GM12874 (cell line): ENCODE measurements around the gene TUBG1.

Source experiments
- TF ChIP-seq, protein P1 (sequence below): IDR thresholded peaks from 2 replicates; pipeline ENCODE4 v1.5.1; 2011; ENCODE audit warnings: low read depth, mild to moderate bottlenecking, control low read depth, low read length, moderate library complexity; ENCODE audit not compliant: insufficient read depth

TUBG1 gene

GRCh38 chr17:42623732-42624596 is 14.5 kb downstream of the TUBG1 start:
- TF ChIP-seq, protein P1, sequence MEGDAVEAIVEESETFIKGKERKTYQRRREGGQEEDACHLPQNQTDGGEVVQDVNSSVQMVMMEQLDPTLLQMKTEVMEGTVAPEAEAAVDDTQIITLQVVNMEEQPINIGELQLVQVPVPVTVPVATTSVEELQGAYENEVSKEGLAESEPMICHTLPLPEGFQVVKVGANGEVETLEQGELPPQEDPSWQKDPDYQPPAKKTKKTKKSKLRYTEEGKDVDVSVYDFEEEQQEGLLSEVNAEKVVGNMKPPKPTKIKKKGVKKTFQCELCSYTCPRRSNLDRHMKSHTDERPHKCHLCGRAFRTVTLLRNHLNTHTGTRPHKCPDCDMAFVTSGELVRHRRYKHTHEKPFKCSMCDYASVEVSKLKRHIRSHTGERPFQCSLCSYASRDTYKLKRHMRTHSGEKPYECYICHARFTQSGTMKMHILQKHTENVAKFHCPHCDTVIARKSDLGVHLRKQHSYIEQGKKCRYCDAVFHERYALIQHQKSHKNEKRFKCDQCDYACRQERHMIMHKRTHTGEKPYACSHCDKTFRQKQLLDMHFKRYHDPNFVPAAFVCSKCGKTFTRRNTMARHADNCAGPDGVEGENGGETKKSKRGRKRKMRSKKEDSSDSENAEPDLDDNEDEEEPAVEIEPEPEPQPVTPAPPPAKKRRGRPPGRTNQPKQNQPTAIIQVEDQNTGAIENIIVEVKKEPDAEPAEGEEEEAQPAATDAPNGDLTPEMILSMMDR = no peak

GRCh38 chr17:42629411-42630009 is 20.0 kb downstream of the TUBG1 start:
- TF ChIP-seq, protein P1 = no peak

GRCh38 chr17:42632949-42633444 is 23.5 kb downstream of the TUBG1 start:
- TF ChIP-seq, protein P1 = no peak

GRCh38 chr17:42639525-42640113 is 30.1 kb downstream of the TUBG1 start:
- TF ChIP-seq, protein P1 = no peak

- TF ChIP-seq, protein P1 = no peak
Observed at GRCh38 chr17:42640121-42640520, 30.6 kb downstream of the TUBG1 start.

DNA sequence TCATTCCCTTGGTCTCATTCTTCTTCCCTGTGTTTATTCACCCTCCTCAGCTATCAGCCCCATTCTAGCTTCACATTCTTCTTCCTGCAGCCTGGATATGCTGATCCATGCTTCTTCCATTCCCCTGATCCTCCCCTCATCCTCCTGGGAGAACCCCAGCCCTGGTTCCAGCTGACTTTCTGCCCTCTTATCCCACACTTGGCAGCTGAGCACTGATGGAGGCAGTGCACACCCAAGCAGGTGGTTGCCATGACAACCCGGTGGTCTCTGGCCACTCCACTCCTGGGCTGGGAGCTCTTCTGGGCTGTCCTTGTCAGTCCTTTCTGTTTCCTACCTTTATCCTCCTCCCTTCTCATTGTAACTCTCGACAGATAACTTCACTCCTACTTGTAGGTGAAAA is 32.9 kb downstream of the TUBG1 start:
- TF ChIP-seq, protein P1 = no peak

- TF ChIP-seq, protein P1 = no peak
Observed at GRCh38 chr17:42647778-42648177, 38.3 kb downstream of the TUBG1 start.
